Measurements from ENCODE around the gene TNK2.
"Not testable (repeated sequence)": the region's sequence is repeated elsewhere in the genome, so short reads cannot be mapped to it uniquely, and the experiment has no call there.

The TNK2 gene

GRCh38 chr3:195903950-195904290, 4.4 kb downstream of the TNK2 start:
- peaks cover 70% of the 10 kb centered on the region for H3K79me2 ChIP-seq (ENCODE audit: insufficient read depth, low read length)
- H3K9me2 ChIP-seq (replicated peaks; ENCODE audit: insufficient read depth, low read length) = no peaks in the 10 kb centered on the region

DNA sequence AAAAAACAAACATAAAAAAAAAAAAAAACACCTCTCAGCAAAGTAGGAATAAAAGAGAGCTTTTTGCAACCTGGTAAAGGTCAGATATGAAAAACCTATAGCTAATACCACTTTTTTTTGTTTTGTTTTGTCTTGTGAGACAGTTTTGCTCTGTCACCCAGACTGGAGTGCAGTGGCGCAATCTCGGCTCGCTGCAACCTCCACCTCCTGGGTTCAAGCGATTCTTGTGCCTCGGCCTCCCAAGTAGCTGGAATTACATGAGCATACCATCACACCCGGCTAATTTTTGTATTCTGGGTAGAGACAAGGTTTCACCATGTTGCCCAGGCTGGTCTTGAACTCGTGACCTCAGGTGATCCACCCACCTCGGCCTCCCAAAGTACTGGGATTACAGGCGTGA, 5.7 kb downstream of the TNK2 start:
- H3K9ac ChIP-seq (ENCODE audit: low read length) = not testable (repeated sequence)
- peaks cover 79% of the 10 kb centered on the region for H3K79me2 ChIP-seq (ENCODE audit: insufficient read depth, low read length)

More at GRCh38 chr3:195903950-195904290, 4.4 kb downstream of the TNK2 start:
- Histone ChIP-seq H3K27ac (ENCODE audit: low read depth, low read length) (peak overlapping the region; percentile 76), H3K4me2 (ENCODE audit: low read depth, low read length, poor library complexity, severe bottlenecking) (peak overlapping the region; percentile 81), H2AFZ (ENCODE audit: low read depth, low read length, severe bottlenecking) (no peak overlapping the region), H3K4me3 (ENCODE audit: insufficient read depth, low read length, poor library complexity, severe bottlenecking) (peak overlapping the region; percentile 26), H3K36me3 (ENCODE audit: low read length) (no peaks in the 10 kb centered on the region), H3K27me3 (ENCODE audit: low read length) (no peaks in the 10 kb centered on the region), H4K20me1 (ENCODE audit: low read depth, low read length) (no peaks in the 10 kb centered on the region; the same call in 1 of the 2 replicates), H3K9ac (ENCODE audit: low read length) (peak overlapping the region; percentile 22), H3F3A (ENCODE audit: insufficient read depth) (peaks cover 39% of the 10 kb centered on the region), H3K9me3 (ENCODE audit: insufficient read depth, low read length) (no peaks in the 10 kb centered on the region)
- TF ChIP-seq EZH2phosphoT487 (conservative IDR thresholded peaks at IDR 0.05; ENCODE audit: low read length) = no peak
- TF ChIP-seq, protein P1, sequence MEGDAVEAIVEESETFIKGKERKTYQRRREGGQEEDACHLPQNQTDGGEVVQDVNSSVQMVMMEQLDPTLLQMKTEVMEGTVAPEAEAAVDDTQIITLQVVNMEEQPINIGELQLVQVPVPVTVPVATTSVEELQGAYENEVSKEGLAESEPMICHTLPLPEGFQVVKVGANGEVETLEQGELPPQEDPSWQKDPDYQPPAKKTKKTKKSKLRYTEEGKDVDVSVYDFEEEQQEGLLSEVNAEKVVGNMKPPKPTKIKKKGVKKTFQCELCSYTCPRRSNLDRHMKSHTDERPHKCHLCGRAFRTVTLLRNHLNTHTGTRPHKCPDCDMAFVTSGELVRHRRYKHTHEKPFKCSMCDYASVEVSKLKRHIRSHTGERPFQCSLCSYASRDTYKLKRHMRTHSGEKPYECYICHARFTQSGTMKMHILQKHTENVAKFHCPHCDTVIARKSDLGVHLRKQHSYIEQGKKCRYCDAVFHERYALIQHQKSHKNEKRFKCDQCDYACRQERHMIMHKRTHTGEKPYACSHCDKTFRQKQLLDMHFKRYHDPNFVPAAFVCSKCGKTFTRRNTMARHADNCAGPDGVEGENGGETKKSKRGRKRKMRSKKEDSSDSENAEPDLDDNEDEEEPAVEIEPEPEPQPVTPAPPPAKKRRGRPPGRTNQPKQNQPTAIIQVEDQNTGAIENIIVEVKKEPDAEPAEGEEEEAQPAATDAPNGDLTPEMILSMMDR (IDR thresholded peaks at IDR 0.05; ENCODE audit: insufficient read depth, low read length, poor library complexity, severe bottlenecking) = no peak

GRCh38 chr3:195901836-195902585, 6.3 kb downstream of the TNK2 start:
- Histone ChIP-seq H3K79me2 (ENCODE audit: insufficient read depth, low read length) (peaks cover 79% of the 10 kb centered on the region), H3F3A (ENCODE audit: insufficient read depth) (peaks cover 25% of the 10 kb centered on the region)
- H3K9me3 ChIP-seq (ENCODE audit: insufficient read depth, low read length) = not testable (repeated sequence)

More for the DNA sequence above, 5.7 kb downstream of the TNK2 start:
- not testable (repeated sequence) for H3K27ac ChIP-seq (ENCODE audit: low read depth, low read length); H3K9me3 ChIP-seq (ENCODE audit: insufficient read depth, low read length); H3K36me3 ChIP-seq (ENCODE audit: low read length); H3K9me2 ChIP-seq (replicated peaks; ENCODE audit: insufficient read depth, low read length); H2AFZ ChIP-seq (ENCODE audit: low read depth, low read length, severe bottlenecking); H4K20me1 ChIP-seq (ENCODE audit: low read depth, low read length); H3K4me3 ChIP-seq (ENCODE audit: insufficient read depth, low read length, poor library complexity, severe bottlenecking); H3K27me3 ChIP-seq (ENCODE audit: low read length); H3K4me2 ChIP-seq (ENCODE audit: low read depth, low read length, poor library complexity, severe bottlenecking)
- H3F3A ChIP-seq (ENCODE audit: insufficient read depth) = peaks cover 31% of the 10 kb centered on the region

GRCh38 chr3:195900436-195901355, 7.7 kb downstream of the TNK2 start:
- Histone ChIP-seq H3F3A (ENCODE audit: insufficient read depth) (peaks cover 21% of the 10 kb centered on the region), H3K9ac (ENCODE audit: low read length) (peak overlapping the region; percentile 32; the same call in 1 of the 2 replicates), H2AFZ (ENCODE audit: low read depth, low read length, severe bottlenecking) (no peak overlapping the region), H4K20me1 (ENCODE audit: low read depth, low read length) (no peaks in the 10 kb centered on the region; the same call in 1 of the 2 replicates), H3K9me2 (replicated peaks; ENCODE audit: insufficient read depth, low read length) (no peaks in the 10 kb centered on the region), H3K4me2 (ENCODE audit: low read depth, low read length, poor library complexity, severe bottlenecking) (peak overlapping the region; percentile 22), H3K27me3 (ENCODE audit: low read length) (no peaks in the 10 kb centered on the region), H3K9me3 (ENCODE audit: insufficient read depth, low read length) (no peaks in the 10 kb centered on the region), H3K36me3 (ENCODE audit: low read length) (no peaks in the 10 kb centered on the region), H3K79me2 (ENCODE audit: insufficient read depth, low read length) (peaks cover 69% of the 10 kb centered on the region), H3K4me3 (ENCODE audit: insufficient read depth, low read length, poor library complexity, severe bottlenecking) (no peak overlapping the region), H3K27ac (ENCODE audit: low read depth, low read length) (peak overlapping the region; percentile 71)
- TF ChIP-seq EZH2phosphoT487 (conservative IDR thresholded peaks at IDR 0.05; ENCODE audit: low read length) = no peak
- TF ChIP-seq, protein P1 (IDR thresholded peaks at IDR 0.05; ENCODE audit: insufficient read depth, low read length, poor library complexity, severe bottlenecking) = no peak

More at GRCh38 chr3:195901836-195902585, 6.3 kb downstream of the TNK2 start:
- not testable (repeated sequence) for H3K4me2 ChIP-seq (ENCODE audit: low read depth, low read length, poor library complexity, severe bottlenecking); H3K4me3 ChIP-seq (ENCODE audit: insufficient read depth, low read length, poor library complexity, severe bottlenecking); H3K9me2 ChIP-seq (replicated peaks; ENCODE audit: insufficient read depth, low read length); H2AFZ ChIP-seq (ENCODE audit: low read depth, low read length, severe bottlenecking); H3K27me3 ChIP-seq (ENCODE audit: low read length); H3K9ac ChIP-seq (ENCODE audit: low read length); H3K36me3 ChIP-seq (ENCODE audit: low read length); H4K20me1 ChIP-seq (ENCODE audit: low read depth, low read length)
- peak overlapping the region; percentile 71 for H3K27ac ChIP-seq (ENCODE audit: low read depth, low read length)
